ENCODE measurements around the gene ATP2B2.
"Not testable (repeated sequence)": the region's sequence is repeated elsewhere in the genome, so short reads cannot be mapped to it uniquely, and the experiment has no call there.

Gene ATP2B2

GRCh38 chr3:10505050-10505790 is at the start of gene ATP2B2:
TSS of gene ATP2B2 (minus strand) at chr3:10505586. CDS start at chr3:10449543, 56,043 bp downstream.
- DNase-seq = no peak

- no peak for DNase-seq
Observed at GRCh38 chr3:10554746-10555145, 49.4 kb upstream of the ATP2B2 start.

- no peak for DNase-seq
Observed at GRCh38 chr3:10554236-10554611, 48.8 kb upstream of the ATP2B2 start.

GRCh38 chr3:10553591-10554235 is 48.3 kb upstream of the ATP2B2 start:
- DNase-seq = no peak

GRCh38 chr3:10552631-10552943 is 47.2 kb upstream of the ATP2B2 start:
- DNase-seq = peak in 1 of 2 donors; percentile 15

GRCh38 chr3:10551821-10552630 is 46.6 kb upstream of the ATP2B2 start:
- peak; percentile 79 to 83 for DNase-seq

GRCh38 chr3:10551139-10551538 is 45.8 kb upstream of the ATP2B2 start:
- no peak for DNase-seq

- no peak for DNase-seq
Observed at GRCh38 chr3:10550705-10551104, 45.3 kb upstream of the ATP2B2 start.

GRCh38 chr3:10549617-10550230 is 44.3 kb upstream of the ATP2B2 start:
- DNase-seq = no peak

- DNase-seq = no peak
Observed at GRCh38 chr3:10548992-10549391, 43.6 kb upstream of the ATP2B2 start.

GRCh38 chr3:10547841-10548783 is 42.7 kb upstream of the ATP2B2 start:
- DNase-seq = no peak

GRCh38 chr3:10547413-10547812 is 42.0 kb upstream of the ATP2B2 start:
- DNase-seq = no peak

GRCh38 chr3:10546820-10547263 is 41.5 kb upstream of the ATP2B2 start:
- DNase-seq = no peak

- no peak for DNase-seq
Observed at GRCh38 chr3:10546181-10546624, 40.8 kb upstream of the ATP2B2 start.

GRCh38 chr3:10542518-10542917 is 37.1 kb upstream of the ATP2B2 start:
- no peak for DNase-seq

GRCh38 chr3:10540347-10540746 is 35.0 kb upstream of the ATP2B2 start:
- DNase-seq = not testable (repeated sequence)

GRCh38 chr3:10534066-10534465 is 28.7 kb upstream of the ATP2B2 start:
- no peak for DNase-seq

- DNase-seq = no peak
Observed at GRCh38 chr3:10533737-10534023, 28.3 kb upstream of the ATP2B2 start.

- DNase-seq = no peak
Observed at GRCh38 chr3:10532939-10533736, 27.8 kb upstream of the ATP2B2 start.

- DNase-seq = no peak
Observed at GRCh38 chr3:10531031-10531430, 25.6 kb upstream of the ATP2B2 start.

GRCh38 chr3:10530241-10530640 is 24.9 kb upstream of the ATP2B2 start:
- DNase-seq = no peak
